Activated B cell treated with CpG ODN at 0.5 μM for 24 hours (primary cell): Measurements from ENCODE around the gene PM20D2. TPM values are rescaled to one million over a fixed set of nuclear protein-coding genes. Genes with fewer than 3 reads are reported as not detected.

Experiments
- ATAC-seq: fragments of 200-7000 bp; cut with Tn5 transposase; one replicate; pipeline ENCODE4 v1.10.0; 2021; ENCODE audit warnings: low read depth, mild to moderate bottlenecking, moderate library complexity
- CTCF ChIA-PET: fragments of 350-600 bp; sonication (Branson Sonifier 250); formaldehyde crosslinking; loops from one replicate; lab custom pipeline; 2021; ENCODE audit warnings: antibody characterized with exemption; lab: Charles Lee
- POLR2A ChIA-PET: fragments of 350-600 bp; sonication (Branson Sonifier 250); formaldehyde crosslinking; loops from one replicate; lab custom pipeline; 2021; ENCODE audit warnings: antibody characterized with exemption; lab: Charles Lee
- DNase-seq: peaks from one replicate; pipeline ENCODE4 v3.0.0; 2022
- H3K27ac Mint-ChIP-seq: one replicate; pipeline ENCODE4 v1.8.0; 2020; ENCODE audit warnings: mixed read lengths
- H3K27me3 Mint-ChIP-seq: one replicate; pipeline ENCODE4 v1.8.0; 2021; ENCODE audit warnings: mixed read lengths
- H3K36me3 Mint-ChIP-seq: one replicate; pipeline ENCODE4 v1.8.0; 2021; ENCODE audit warnings: low read depth, mixed read lengths
- H3K4me1 Mint-ChIP-seq: one replicate; pipeline ENCODE4 v1.8.0; 2021; ENCODE audit warnings: mixed read lengths
- H3K4me3 Mint-ChIP-seq: one replicate; pipeline ENCODE4 v1.8.0; 2020; ENCODE audit warnings: mild to moderate bottlenecking, mixed read lengths
- H3K9me3 Mint-ChIP-seq: one replicate; pipeline ENCODE4 v1.8.0; 2020; ENCODE audit warnings: mixed read lengths
- CTCF ChIP-seq: fragments of 200-600 bp; IDR thresholded peaks from one replicate; pipeline ENCODE4 v1.8.0; 2022; ENCODE audit warnings: antibody characterized with exemption, mild to moderate bottlenecking
- intact Hi-C: fragments of 100-400 bp; cut with micrococcal nuclease; formaldehyde crosslinking; loops from one replicate; pipeline ENCODE4 v1.15.1; 2024
- total RNA-seq: library from RNA; stranded (reverse); gene quantifications from 2 replicates; pipeline ENCODE4 v1.2.3, GENCODE V29; 2022

The PM20D2 gene
- total RNA-seq, 1 donor from 2014 or later = 11.6 TPM

GRCh38 chr6:89186762-89187161, 40.9 kb downstream of the PM20D2 start:
- Mint-ChIP-seq H3K4me3 (no peak overlapping the region), H3K4me1 (no peaks in the 10 kb centered on the region), H3K9me3 (no peaks in the 10 kb centered on the region), H3K27me3 (peaks cover 13% of the 10 kb centered on the region), H3K36me3 (no peaks in the 10 kb centered on the region), H3K27ac (no peak overlapping the region)
- no peak for TF ChIP-seq CTCF
- ATAC-seq = no peak
- ChIA-PET POLR2A (no interaction called here), CTCF (no interaction called here)
- intact Hi-C loops = no loop called here
- DNase-seq = no peak

- intact Hi-C loops = no loop called here
- H3K27ac Mint-ChIP-seq = no peak overlapping the region
- no peak for TF ChIP-seq CTCF
- ChIA-PET CTCF (no interaction called here), POLR2A (no interaction called here)
- ATAC-seq (no peak), DNase-seq (no peak)
- H3K36me3 Mint-ChIP-seq = no peaks in the 10 kb centered on the region
- H3K4me3 Mint-ChIP-seq = no peak overlapping the region
- H3K4me1 Mint-ChIP-seq = no peaks in the 10 kb centered on the region
- no peaks in the 10 kb centered on the region for H3K9me3 Mint-ChIP-seq
- peaks cover 12% of the 10 kb centered on the region for H3K27me3 Mint-ChIP-seq
Observed at GRCh38 chr6:89187504-89187903, 41.6 kb downstream of the PM20D2 start.

- no peak for TF ChIP-seq CTCF
- ATAC-seq (no peak), DNase-seq (no peak)
- no peak overlapping the region for H3K4me3 Mint-ChIP-seq
- peaks cover 12% of the 10 kb centered on the region for H3K27me3 Mint-ChIP-seq
- intact Hi-C loops = no loop called here
- H3K9me3 Mint-ChIP-seq = peaks cover 13% of the 10 kb centered on the region
- H3K27ac Mint-ChIP-seq = no peak overlapping the region
- ChIA-PET CTCF (no interaction called here), POLR2A (no interaction called here)
- no peaks in the 10 kb centered on the region for H3K4me1 Mint-ChIP-seq
- H3K36me3 Mint-ChIP-seq = no peaks in the 10 kb centered on the region
Observed at GRCh38 chr6:89190741-89191140, 44.9 kb downstream of the PM20D2 start.

- Mint-ChIP-seq H3K27ac (no peak overlapping the region), H3K4me1 (no peaks in the 10 kb centered on the region), H3K27me3 (peaks cover 5% of the 10 kb centered on the region), H3K4me3 (no peak overlapping the region), H3K9me3 (peaks cover 18% of the 10 kb centered on the region), H3K36me3 (no peaks in the 10 kb centered on the region)
- DNase-seq (no peak), ATAC-seq (no peak)
- ChIA-PET CTCF (no interaction called here), POLR2A (no interaction called here)
- intact Hi-C loops = no loop called here
- TF ChIP-seq CTCF = no peak
Observed at GRCh38 chr6:89194559-89194958, 48.7 kb downstream of the PM20D2 start.

- H3K27me3 Mint-ChIP-seq = peaks cover 9% of the 10 kb centered on the region
- TF ChIP-seq CTCF = no peak
- no peaks in the 10 kb centered on the region for H3K36me3 Mint-ChIP-seq
- ChIA-PET CTCF (no interaction called here), POLR2A (no interaction called here)
- intact Hi-C loops = no loop called here
- H3K4me1 Mint-ChIP-seq = no peaks in the 10 kb centered on the region
- DNase-seq = no peak
- no peak overlapping the region for H3K4me3 Mint-ChIP-seq
- H3K27ac Mint-ChIP-seq = no peak overlapping the region
- no peak for ATAC-seq
- H3K9me3 Mint-ChIP-seq = peaks cover 18% of the 10 kb centered on the region
Observed at GRCh38 chr6:89197141-89197540, 51.3 kb downstream of the PM20D2 start.
